DND-41 (cell line): ENCODE data around the gene CHIT1.

Source experiments
- EZH2 ChIP-seq: IDR thresholded peaks from 3 replicates; pipeline ENCODE4 v1.6.1; 2012; ENCODE audit warnings: borderline replicate concordance, low read depth, mild to moderate bottlenecking, moderate library complexity, low read length, inconsistent platforms; ENCODE audit not compliant: severe bottlenecking
- TF ChIP-seq, protein P1 (sequence below): IDR thresholded peaks from 2 replicates; pipeline ENCODE4 v1.5.1; 2012; ENCODE audit warnings: borderline replicate concordance, low read length, moderate library complexity, mild to moderate bottlenecking; ENCODE audit not compliant: poor library complexity, severe bottlenecking; ENCODE audit errors: extremely low read depth

DNA sequence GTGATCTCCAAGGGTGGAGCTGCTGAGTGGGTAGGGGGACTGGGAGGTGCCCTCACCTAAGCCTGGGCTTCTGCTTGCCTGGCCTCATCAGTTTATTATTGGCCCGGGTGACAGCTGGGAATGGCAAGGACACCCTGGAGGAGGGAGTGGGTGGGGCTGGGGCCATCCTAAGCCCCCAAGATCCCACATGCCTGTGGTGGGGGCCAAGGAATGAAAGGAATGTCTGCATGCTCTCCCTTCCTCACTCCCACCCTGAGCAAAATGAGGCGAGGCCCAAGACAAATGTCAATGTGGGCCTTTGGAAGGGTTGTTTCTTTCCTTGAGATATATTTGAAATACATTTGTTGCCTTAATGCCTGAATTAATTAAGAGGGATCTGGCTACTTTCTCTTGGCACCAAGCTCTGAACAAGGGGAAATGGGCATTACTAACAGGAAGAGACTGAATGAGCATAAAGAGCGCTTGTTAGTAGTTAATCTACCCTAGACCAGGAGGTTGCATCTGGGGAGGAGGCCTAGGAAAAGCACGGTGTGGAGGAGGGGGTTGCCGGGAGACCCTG, 23.3 kb downstream of the CHIT1 start:
- TF ChIP-seq, protein P1, sequence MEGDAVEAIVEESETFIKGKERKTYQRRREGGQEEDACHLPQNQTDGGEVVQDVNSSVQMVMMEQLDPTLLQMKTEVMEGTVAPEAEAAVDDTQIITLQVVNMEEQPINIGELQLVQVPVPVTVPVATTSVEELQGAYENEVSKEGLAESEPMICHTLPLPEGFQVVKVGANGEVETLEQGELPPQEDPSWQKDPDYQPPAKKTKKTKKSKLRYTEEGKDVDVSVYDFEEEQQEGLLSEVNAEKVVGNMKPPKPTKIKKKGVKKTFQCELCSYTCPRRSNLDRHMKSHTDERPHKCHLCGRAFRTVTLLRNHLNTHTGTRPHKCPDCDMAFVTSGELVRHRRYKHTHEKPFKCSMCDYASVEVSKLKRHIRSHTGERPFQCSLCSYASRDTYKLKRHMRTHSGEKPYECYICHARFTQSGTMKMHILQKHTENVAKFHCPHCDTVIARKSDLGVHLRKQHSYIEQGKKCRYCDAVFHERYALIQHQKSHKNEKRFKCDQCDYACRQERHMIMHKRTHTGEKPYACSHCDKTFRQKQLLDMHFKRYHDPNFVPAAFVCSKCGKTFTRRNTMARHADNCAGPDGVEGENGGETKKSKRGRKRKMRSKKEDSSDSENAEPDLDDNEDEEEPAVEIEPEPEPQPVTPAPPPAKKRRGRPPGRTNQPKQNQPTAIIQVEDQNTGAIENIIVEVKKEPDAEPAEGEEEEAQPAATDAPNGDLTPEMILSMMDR = no peak
- no peak for TF ChIP-seq EZH2
